ENCODE data around the gene KRTAP10-6. TPM values are rescaled to one million over a fixed set of nuclear protein-coding genes. Genes with fewer than 3 reads are reported as not detected.
"Not testable (repeated sequence)": the region's sequence is repeated elsewhere in the genome, so short reads cannot be mapped to it uniquely, and the experiment has no call there.

KRTAP10-6 gene
- total RNA-seq, 2 donors from 2014 or later: not detected

DNA sequence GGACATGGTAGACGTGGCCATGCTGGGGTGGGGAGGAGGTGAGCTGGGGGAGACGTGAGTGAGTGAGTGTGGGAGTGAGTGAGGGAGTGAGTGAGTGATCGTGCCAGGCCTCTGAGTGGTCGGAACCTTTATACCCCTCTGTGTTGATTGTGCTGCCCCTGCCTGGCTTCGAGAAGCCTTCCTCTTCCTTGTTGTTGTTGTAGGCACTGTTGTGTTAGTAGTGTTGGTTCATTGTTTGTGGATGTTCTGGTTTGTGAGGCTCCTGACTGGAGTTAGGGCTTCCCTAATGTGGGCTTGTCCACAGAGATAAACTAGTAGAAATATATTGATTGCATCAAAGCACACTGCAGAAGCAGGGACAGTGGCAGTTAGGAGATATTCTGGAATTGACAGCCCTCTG is 33.6 kb downstream of the KRTAP10-6 start, which contains the start of gene KRTAP10-3:
Gene KRTAP10-3 (minus strand): TSS at position 101 of the 400 bp plus-strand sequence. CDS start 80 bp downstream, at position 21.
- peaks cover 10 to 26% of the 10 kb centered on the region in 2 donors for H3K36me3 Mint-ChIP-seq
- H3K27ac Mint-ChIP-seq: peak within 1 kb of the TSS in 1 of 2 donors; percentile 3
- H3K9me3 Mint-ChIP-seq: peaks cover 6 to 12% of the 10 kb centered on the region in 2 donors
- DNase-seq (ENCODE audit: low spot score in 2 of 2): no peak
- no peak for ATAC-seq

DNA sequence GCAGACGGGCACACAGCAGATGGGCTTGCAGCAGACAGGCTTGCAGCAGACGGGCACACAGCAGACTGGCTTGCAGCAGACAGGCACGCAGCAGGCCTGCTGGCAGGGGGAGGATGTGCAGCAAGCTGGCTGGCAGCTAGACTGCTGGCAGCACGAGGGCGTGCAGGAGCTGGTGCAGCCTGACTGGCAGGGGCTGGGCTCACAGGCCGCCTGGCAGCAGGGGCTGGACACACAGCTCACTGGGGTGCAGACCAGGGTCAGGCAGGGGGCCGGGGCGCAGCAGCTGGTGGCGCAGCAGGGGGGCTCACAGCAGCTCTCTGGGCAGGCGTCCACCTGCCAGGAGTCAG is 34.0 kb downstream of the KRTAP10-6 start:
- not testable (repeated sequence) for ATAC-seq; DNase-seq (ENCODE audit: low spot score in 2 of 2); H3K27ac Mint-ChIP-seq
- Mint-ChIP-seq H3K36me3 (peaks cover 10 to 28% of the 10 kb centered on the region in 2 donors), H3K9me3 (peaks cover 6 to 15% of the 10 kb centered on the region in 2 donors)

DNA sequence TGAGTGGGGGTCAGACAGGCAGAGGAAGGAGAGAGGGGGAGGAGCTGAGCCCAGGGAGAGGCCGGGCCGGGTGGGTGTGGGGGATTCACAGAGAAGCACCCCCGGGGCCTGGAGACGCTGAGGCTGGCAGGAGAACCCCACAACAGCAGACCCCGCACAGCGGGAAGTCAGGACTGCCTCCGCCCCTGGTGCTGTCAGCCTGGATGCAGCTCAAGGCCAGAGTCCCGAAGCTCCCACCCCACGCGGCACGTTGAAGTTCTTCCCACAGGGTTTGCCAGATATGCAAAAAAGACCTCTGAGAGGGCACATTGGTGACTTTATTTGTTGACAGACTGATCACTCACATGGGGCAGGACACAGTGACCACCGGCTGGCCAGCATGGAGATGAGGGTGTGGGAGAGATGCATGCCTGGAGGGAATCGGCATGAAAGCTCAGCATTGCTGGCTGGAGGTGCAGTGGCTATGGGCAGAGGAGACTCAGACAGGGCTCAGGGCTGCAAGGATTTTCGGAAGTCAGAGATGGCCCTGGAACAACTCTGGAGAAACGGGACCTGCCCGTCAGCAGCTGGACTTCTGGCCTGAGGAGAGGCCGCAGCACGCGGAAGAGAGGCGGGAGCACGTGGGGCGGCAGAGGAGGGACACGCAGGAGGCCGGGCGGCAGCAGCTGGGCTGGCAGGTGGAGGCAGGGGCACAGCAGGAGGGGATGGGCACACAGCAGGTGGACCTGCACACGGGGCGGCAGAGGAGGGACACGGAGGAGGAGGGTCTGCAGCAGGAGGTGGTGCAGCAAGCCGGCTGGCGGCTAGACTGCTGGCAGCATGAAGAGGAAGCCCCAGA is 34.6 kb downstream of the KRTAP10-6 start:
- Mint-ChIP-seq H3K9me3 (peaks cover 6 to 21% of the 10 kb centered on the region in 2 donors), H3K27ac (peak overlapping the region in 1 of 2 donors; percentile 3), H3K36me3 (peaks cover 10 to 33% of the 10 kb centered on the region in 2 donors)
- ATAC-seq: no peak
- DNase-seq (ENCODE audit: low spot score in 2 of 2): no peak

DNA sequence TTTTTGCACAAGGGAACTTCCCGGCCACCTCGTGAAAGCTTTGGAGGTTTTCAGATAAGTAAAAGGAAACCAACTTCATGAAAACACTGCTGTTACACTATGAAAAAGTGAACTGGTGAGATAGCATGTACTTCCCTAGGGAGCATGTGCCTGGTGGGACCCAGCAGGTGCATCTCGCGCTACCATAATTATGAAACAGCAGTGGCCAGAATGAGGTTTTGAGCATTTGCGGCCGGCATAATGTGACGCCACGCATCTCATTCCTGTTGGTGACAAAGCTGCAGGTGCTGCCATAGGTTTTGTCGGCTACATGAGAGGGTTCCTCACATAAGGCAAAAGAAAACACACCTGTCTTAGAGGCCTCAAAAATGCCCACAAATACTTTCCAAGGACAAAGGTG is 35.4 kb downstream of the KRTAP10-6 start:
- DNase-seq (ENCODE audit: low spot score in 2 of 2) (no peak), ATAC-seq (no peak)
- Mint-ChIP-seq H3K36me3 (peaks cover 10 to 27% of the 10 kb centered on the region in 2 donors), H3K27ac (no peak overlapping the region), H3K9me3 (peaks cover 6 to 21% of the 10 kb centered on the region in 2 donors)

DNA sequence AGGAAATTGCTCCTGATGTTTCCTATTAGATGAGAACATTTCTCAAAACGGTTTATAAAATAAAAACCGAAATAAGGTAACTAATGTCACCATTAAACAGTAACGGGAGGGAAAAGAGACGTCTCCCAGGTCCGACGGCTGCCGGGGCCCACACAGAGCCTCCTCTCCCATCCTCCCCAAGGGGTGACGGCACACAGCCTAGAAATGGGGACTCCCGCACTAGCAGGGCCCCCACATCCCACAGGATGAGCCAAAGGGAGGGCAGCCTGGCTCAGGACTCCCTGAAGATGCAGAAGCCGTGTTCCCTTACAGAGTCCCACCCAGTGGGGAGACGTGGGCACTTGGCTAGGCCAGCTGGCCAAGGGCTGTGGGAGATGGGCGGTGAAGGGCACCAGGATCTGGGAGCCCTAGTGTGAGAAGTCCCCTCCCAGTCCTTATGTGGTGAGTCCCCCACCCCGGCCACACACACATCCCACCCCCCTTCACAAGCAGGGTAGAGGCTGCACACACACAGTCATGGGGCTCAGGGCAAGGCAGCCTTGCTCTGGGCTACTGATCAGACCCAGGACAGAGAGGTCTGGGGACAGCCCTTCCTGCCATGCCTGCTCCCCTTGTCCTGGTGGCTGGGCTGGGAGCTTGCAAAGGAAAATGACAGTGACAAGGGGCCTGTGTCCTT is 37.0 kb downstream of the KRTAP10-6 start:
- DNase-seq (ENCODE audit: low spot score in 2 of 2): no peak
- Mint-ChIP-seq H3K27ac (no peak overlapping the region), H3K9me3 (peaks cover 0 to 16% of the 10 kb centered on the region in 2 donors), H3K36me3 (peaks cover 4 to 19% of the 10 kb centered on the region in 2 donors)
- ATAC-seq: no peak

DNA sequence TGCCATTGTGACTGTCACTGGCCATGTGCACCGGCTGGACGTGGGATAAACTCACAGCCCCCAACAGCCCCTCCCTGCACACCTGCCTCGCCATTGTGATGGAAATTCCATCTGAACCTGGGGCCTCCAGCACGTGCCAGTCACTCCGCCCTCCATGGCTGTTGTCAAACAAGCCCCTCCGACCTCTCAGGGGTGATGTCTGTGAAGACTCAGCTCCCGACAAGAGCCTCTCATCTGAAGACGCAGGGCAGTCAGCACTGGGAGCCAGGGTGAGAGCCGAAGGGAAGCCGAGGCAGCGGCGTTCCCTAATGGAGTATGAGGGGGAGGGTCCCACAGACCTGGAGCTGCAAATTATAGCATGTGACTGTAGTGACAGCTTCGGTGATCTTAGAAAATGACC is 39.6 kb downstream of the KRTAP10-6 start:
- peaks cover 8 to 15% of the 10 kb centered on the region in 2 donors for H3K36me3 Mint-ChIP-seq
- peaks cover 2 to 17% of the 10 kb centered on the region in 2 donors for H3K9me3 Mint-ChIP-seq
- DNase-seq (ENCODE audit: low spot score in 2 of 2) (no peak), ATAC-seq (no peak)
- H3K27ac Mint-ChIP-seq: no peak overlapping the region

DNA sequence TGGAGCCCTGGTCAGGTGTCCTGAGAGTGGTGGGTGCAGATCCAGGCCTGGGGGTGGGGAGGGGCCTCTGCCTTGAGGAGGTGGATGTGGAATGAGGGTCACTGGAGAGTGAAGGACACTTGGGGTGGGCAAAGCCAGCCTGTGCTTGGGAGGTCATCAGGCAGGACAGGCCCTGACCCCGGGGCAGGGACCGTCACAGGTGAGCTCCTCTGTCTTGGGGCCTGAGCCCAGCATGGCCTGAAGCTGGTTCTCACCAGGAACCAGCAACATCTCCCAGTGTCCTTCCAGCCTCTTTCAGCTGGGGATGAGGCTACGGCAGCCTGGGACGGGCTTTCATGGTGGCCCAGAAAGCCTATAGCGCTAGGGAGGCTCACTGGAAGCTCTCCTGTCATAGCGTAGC is 40.2 kb downstream of the KRTAP10-6 start:
- ATAC-seq (no peak), DNase-seq (ENCODE audit: low spot score in 2 of 2) (peak in 1 of 2 donors; percentile 43)
- H3K36me3 Mint-ChIP-seq: peaks cover 13 to 20% of the 10 kb centered on the region in 2 donors
- H3K27ac Mint-ChIP-seq: peak overlapping the region in 1 of 2 donors; percentile 22
- peaks cover 7 to 22% of the 10 kb centered on the region in 2 donors for H3K9me3 Mint-ChIP-seq

DNA sequence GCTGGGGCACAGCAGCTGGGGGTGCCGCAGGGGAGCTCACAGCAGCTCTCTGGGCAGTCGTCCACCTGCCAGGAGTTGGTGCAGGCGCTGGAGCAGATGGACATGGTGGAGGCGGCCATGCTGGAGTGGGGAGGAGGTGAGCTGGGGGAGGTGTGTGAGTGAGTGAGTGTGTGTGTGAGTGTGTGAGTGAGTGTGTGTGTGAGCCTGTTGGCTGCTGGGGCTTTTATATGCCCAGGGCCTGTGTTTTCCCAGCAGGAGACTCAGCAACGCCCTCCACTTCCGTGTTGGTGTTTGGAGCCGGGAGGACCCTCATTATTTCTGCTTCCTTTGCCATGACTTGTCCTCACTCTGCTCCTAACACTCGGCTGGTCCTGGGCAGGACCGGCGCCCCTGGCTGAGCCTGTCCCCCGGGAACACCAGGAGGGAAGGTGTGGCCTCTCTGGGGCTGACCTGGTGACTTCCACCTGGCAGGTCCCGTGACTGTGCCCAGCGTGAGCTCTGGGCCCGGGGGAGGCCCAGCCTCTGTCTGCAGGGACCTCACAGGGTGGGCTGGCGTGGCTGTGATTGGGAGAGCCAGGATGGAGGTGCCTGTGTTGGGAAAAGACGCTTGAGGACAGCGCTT is 40.9 kb downstream of the KRTAP10-6 start, which contains the start of gene KRTAP10-2:
Gene KRTAP10-2 (minus strand): TSS at position 166 of the 622 bp plus-strand sequence. CDS start 47 bp downstream, at position 119.
- H3K27ac Mint-ChIP-seq: peak within 1 kb of the TSS; percentile 22 to 29
- DNase-seq (ENCODE audit: low spot score in 2 of 2): peak in 1 of 2 donors; percentile 30
- peaks cover 20 to 27% of the 10 kb centered on the region in 2 donors for H3K36me3 Mint-ChIP-seq
- ATAC-seq: no peak
- peaks cover 14 to 29% of the 10 kb centered on the region in 2 donors for H3K9me3 Mint-ChIP-seq

DNA sequence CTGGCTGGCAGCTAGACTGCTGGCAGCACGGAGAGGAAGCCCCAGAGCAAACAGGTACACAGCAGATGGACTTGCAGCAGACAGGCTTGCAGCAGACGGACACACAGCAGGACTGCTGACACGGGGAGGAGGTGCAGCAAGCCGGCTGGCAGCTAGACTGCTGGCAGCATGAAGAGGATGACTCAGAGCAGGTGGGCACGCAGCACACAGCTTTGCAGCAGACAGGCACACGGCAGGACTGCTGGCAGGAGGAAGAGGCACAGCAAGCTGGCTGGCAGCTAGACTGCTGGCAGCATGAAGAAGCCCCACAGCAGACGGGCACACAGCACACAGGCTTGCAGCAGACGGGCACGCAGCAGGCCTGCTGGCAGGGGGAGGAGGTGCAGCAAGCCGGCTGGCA is 41.5 kb downstream of the KRTAP10-6 start:
- Mint-ChIP-seq H3K9me3 (peaks cover 15 to 31% of the 10 kb centered on the region in 2 donors), H3K36me3 (peaks cover 21 to 29% of the 10 kb centered on the region in 2 donors), H3K27ac (peak overlapping the region; percentile 10 to 29)
- DNase-seq (ENCODE audit: low spot score in 2 of 2): peak in 1 of 2 donors; percentile 25
- no peak for ATAC-seq

DNA sequence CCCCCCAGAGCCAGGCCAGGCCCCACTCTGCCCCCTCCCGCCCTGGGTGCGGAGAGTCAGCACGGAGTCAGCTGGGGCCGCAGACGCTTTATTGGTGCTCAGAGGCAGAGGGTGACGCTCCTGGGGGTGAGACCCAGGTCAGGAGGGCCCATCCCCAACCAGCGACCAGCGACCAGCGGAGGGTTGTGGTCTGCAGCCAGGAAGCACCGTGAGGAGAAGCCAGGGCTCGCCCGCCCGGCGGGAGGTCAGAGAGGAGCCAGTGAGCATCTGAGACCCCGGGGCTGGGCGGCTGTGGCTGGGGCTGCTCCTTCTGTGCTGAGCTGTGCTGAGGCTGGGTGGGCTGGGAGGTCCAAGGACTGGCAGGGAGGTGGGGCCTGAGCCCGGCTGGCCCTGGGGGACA is 42.0 kb downstream of the KRTAP10-6 start:
- not testable (repeated sequence) for ATAC-seq
- H3K27ac Mint-ChIP-seq: peak overlapping the region in 1 of 2 donors; percentile 29

DNA sequence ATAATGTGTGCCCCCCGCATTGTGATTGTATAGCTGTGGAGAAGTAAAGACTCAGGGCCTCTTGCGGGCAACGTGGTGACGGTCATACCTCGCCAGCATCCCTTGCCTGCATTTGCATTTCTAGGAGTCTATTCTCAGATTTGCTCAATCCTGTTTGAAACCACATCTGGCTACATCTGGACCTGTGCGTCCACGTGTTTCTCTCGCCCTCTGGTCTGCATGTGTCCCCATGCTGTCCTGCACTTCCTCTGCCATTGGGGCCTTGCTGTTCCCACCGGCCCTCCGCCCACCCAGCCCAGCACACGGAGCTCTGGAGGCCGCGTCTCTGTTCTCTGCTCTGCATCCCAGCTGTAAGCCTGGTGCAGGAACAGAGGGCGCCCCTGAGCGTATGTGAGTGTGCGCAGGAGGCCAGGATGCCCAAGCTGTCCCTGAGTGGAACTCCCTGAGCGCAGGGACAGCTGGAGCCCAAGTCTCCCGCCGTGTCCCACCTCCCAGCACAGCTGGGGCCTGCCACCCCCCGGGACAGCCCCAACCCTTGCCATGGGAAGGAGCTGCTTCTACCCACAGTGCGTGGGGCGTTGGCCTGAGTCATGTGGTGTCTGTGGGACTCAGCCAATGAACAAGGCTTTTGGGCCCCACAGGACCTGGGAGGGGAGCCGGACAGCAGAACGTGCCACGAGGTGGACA is 42.6 kb downstream of the KRTAP10-6 start:
- DNase-seq (ENCODE audit: low spot score in 2 of 2): peak in 1 of 2 donors; percentile 30
- Mint-ChIP-seq H3K27ac (peak overlapping the region in 1 of 2 donors; percentile 19), H3K9me3 (peaks cover 15 to 32% of the 10 kb centered on the region in 2 donors), H3K36me3 (peaks cover 21 to 28% of the 10 kb centered on the region in 2 donors)
- ATAC-seq: no peak

More for the DNA sequence above, 42.0 kb downstream of the KRTAP10-6 start:
- Mint-ChIP-seq H3K36me3 (peaks cover 21 to 29% of the 10 kb centered on the region in 2 donors), H3K9me3 (peaks cover 15 to 34% of the 10 kb centered on the region in 2 donors)
- DNase-seq (ENCODE audit: low spot score in 2 of 2): peak in 1 of 2 donors; percentile 52

DNA sequence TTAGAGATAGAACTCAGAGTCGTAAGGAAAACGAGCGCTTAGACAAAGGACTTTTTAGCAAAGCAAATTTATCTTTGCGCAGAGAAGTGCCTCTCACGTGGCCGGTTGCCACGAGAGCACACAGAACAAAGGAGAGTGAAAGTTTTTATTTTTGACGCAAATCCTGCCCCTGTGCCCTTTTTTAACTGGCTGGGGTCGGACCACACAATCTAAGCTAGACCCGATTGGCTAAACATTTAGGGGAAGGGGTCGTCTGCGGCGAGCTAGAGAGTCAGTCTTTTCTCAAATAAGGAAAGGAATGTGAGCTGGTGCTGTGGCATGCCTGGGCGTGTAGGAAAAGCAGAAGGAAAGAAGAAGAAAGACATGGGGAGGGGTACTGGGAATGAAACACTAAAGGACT is 43.4 kb downstream of the KRTAP10-6 start:
- H3K27ac Mint-ChIP-seq: peak overlapping the region; percentile 0 to 19
- peaks cover 15 to 29% of the 10 kb centered on the region in 2 donors for H3K9me3 Mint-ChIP-seq
- no peak for ATAC-seq
- DNase-seq (ENCODE audit: low spot score in 2 of 2): no peak
- peaks cover 21 to 26% of the 10 kb centered on the region in 2 donors for H3K36me3 Mint-ChIP-seq

DNA sequence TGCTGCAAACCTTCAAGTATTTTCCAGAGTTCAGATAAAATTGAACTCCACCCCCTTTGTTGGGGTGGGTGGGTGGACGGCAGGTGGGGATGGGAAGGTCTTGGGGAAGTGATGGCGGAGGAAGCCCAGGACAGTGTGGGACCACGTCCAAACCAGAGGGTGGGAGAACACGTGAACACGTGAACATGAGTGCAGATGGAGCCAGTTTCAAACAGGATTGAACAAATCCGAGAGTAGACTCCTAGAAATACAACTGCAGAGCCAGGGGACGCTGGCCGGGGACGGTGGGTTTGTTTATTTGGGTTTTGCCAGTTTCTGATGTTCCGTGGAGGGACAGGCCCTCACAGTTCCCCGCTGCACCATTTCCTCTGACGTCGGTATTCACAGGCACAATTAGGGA is 43.9 kb downstream of the KRTAP10-6 start:
- DNase-seq (ENCODE audit: low spot score in 2 of 2): peak in 1 of 2 donors; percentile 50
- Mint-ChIP-seq H3K27ac (peak overlapping the region in 1 of 2 donors; percentile 96), H3K9me3 (peaks cover 15 to 26% of the 10 kb centered on the region in 2 donors), H3K36me3 (peaks cover 21 to 25% of the 10 kb centered on the region in 2 donors)
- no peak for ATAC-seq

DNA sequence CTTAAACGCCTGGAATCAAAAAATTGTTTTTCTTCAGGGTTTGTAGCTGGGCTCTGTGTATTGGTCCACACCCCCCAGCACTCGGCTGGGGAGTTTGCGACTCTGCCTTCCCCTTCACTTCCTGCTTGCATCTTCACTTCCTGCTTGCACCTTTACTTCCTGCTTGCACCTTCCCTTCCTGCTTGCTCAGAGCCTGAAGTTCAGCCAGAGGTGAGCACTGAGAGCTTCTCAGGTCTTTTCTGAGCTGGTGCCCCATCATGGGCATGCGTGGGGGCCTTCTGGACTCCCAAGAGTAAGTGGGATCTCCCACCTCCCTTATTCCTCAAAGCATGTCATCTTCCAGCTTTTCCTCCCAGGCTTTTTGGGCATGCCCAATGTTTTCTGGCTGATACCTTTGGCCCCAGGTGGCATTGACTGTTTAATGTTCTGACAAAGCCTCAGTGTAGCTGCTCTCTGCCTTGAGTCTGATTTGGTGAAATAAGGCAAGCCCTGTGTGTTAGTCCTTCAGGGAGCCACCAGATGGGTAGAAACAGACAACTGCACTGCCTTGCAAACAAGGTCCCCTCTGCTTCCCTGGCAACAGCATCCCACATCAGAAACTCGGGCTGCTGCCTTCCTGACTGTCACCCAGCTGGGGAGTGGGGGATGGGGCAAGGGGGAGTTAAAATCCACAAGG is 44.5 kb downstream of the KRTAP10-6 start:
- DNase-seq (ENCODE audit: low spot score in 2 of 2): peak in 1 of 2 donors; percentile 48
- peak overlapping the region; percentile 87 to 96 for H3K27ac Mint-ChIP-seq

DNA sequence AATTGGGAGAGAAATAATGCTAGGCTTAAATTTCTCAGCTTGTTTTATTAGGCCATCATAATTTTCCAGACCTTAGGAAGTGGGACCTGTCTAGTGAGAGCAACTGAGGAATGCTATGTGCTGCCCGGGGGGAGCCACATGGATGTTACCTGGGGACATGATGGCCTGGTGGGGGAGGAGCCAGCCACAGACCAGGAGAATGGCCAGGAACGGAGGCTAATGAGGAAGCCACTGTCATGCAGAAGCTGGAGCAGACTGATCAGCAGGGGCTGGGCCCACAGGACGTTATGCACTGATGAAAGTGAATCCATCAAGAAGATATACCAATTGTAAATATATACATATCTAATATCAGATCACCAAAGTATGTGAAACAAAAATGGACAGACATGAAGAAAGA is 47.7 kb downstream of the KRTAP10-6 start:
- no peak for ATAC-seq
- Mint-ChIP-seq H3K36me3 (peaks cover 17 to 21% of the 10 kb centered on the region in 2 donors), H3K9me3 (peaks cover 15 to 19% of the 10 kb centered on the region in 2 donors), H3K27ac (no peak overlapping the region)
- no peak for DNase-seq (ENCODE audit: low spot score in 2 of 2)

More for the DNA sequence above, 44.5 kb downstream of the KRTAP10-6 start:
- peak in 1 of 2 donors; percentile 83 for ATAC-seq
- H3K36me3 Mint-ChIP-seq: peaks cover 19 to 21% of the 10 kb centered on the region in 2 donors
- peaks cover 15 to 20% of the 10 kb centered on the region in 2 donors for H3K9me3 Mint-ChIP-seq

Measured in activated naive CD4-positive, alpha-beta T cell treated with anti-CD3 and anti-CD28 coated beads, Interleukin-2, amount 50 U/mL, for 72 hours (primary cell).